SK-N-SH treated with all-trans-retinoic acid at 6 μM for 48 hours (cell line): ENCODE measurements around the gene SLAMF8.

Experiments
- ATAC-seq: fragments of 200-7000 bp; cut with Tn5 transposase; 3 replicates; pipeline ENCODE4 v1.9.1; 2020; ENCODE audit warnings: mild to moderate bottlenecking, moderate library complexity
- BACH2 ChIP-seq: fragments of 250-450 bp; sonication (Bioruptor Pico); IDR thresholded peaks from 2 replicates; pipeline ENCODE4 v1.9.0; 2021; ENCODE audit warnings: mild to moderate bottlenecking, borderline replicate concordance
- CREB5 ChIP-seq: fragments of 250-450 bp; sonication (Bioruptor Pico); IDR thresholded peaks from 2 replicates; pipeline ENCODE4 v1.5.1; 2020; ENCODE audit warnings: low read depth, mild to moderate bottlenecking, moderate library complexity
- CSDC2 ChIP-seq: fragments of 250-450 bp; sonication (Bioruptor Pico); IDR thresholded peaks from 2 replicates; pipeline ENCODE4 v1.5.0; 2020; ENCODE audit warnings: mild to moderate bottlenecking, moderate library complexity
- CSRNP3 ChIP-seq: fragments of 250-450 bp; sonication (Bioruptor Pico); IDR thresholded peaks from 2 replicates; pipeline ENCODE4 v1.5.1; 2021; ENCODE audit warnings: mild to moderate bottlenecking, moderate library complexity
- ESRRG ChIP-seq: fragments of 250-450 bp; sonication (Bioruptor Pico); IDR thresholded peaks from 2 replicates; pipeline ENCODE4 v1.6.1; 2021; ENCODE audit warnings: mild to moderate bottlenecking
- GLIS3 ChIP-seq: fragments of 250-450 bp; sonication (Bioruptor Pico); IDR thresholded peaks from 2 replicates; pipeline ENCODE4 v1.5.0; 2020; ENCODE audit warnings: mild to moderate bottlenecking, moderate library complexity
- ISL1 ChIP-seq: fragments of 250-450 bp; sonication (Bioruptor Pico); IDR thresholded peaks from 2 replicates; pipeline ENCODE4 v2.1.2; 2022; ENCODE audit warnings: mild to moderate bottlenecking, moderate library complexity
- OSR1 ChIP-seq: fragments of 250-450 bp; sonication (Bioruptor Pico); IDR thresholded peaks from 2 replicates; pipeline ENCODE4 v1.8.0; 2022; ENCODE audit warnings: moderate library complexity, mild to moderate bottlenecking, inconsistent platforms
- PATZ1 ChIP-seq: fragments of 250-450 bp; sonication (Bioruptor Pico); IDR thresholded peaks from 2 replicates; pipeline ENCODE4 v1.8.0; 2020; ENCODE audit warnings: mild to moderate bottlenecking, moderate library complexity, borderline replicate concordance
- POU6F1 ChIP-seq: fragments of 250-450 bp; sonication (Bioruptor Pico); IDR thresholded peaks from 2 replicates; pipeline ENCODE4 v1.8.0; 2021; ENCODE audit warnings: low read depth, mild to moderate bottlenecking, moderate library complexity, borderline replicate concordance
- PPARA ChIP-seq: fragments of 250-450 bp; sonication (Bioruptor Pico); IDR thresholded peaks from 2 replicates; pipeline ENCODE4 v1.5.0; 2020; ENCODE audit warnings: mild to moderate bottlenecking, borderline replicate concordance
- RARB ChIP-seq: fragments of 250-450 bp; sonication (Bioruptor Pico); IDR thresholded peaks from 2 replicates; pipeline ENCODE4 v1.8.0; 2021; ENCODE audit warnings: mild to moderate bottlenecking, moderate library complexity
- SNAI2 ChIP-seq: fragments of 250-450 bp; sonication (Bioruptor Pico); IDR thresholded peaks from 2 replicates; pipeline ENCODE4 v1.5.0; 2020; ENCODE audit warnings: mild to moderate bottlenecking, moderate library complexity
- TCF4 ChIP-seq: fragments of 250-450 bp; sonication (Bioruptor Pico); IDR thresholded peaks from 2 replicates; pipeline ENCODE4 v1.8.0; 2021; ENCODE audit warnings: mild to moderate bottlenecking, moderate library complexity, borderline replicate concordance
- TOX ChIP-seq: fragments of 250-450 bp; sonication (Bioruptor Pico); IDR thresholded peaks from 2 replicates; pipeline ENCODE4 v1.8.0; 2021; ENCODE audit warnings: mild to moderate bottlenecking, moderate library complexity, borderline replicate concordance
- TSHZ2 ChIP-seq: fragments of 250-450 bp; sonication (Bioruptor Pico); IDR thresholded peaks from 2 replicates; pipeline ENCODE4 v1.5.0; 2020; ENCODE audit warnings: mild to moderate bottlenecking, moderate library complexity
- ZC3H10 ChIP-seq: fragments of 250-450 bp; sonication (Bioruptor Pico); IDR thresholded peaks from 2 replicates; pipeline ENCODE4 v1.5.1; 2021; ENCODE audit warnings: mild to moderate bottlenecking, moderate library complexity
- ZFP3 ChIP-seq: fragments of 250-450 bp; sonication (Bioruptor Pico); IDR thresholded peaks from 2 replicates; pipeline ENCODE4 v1.5.0; 2020; ENCODE audit warnings: mild to moderate bottlenecking, moderate library complexity
- ZFP30 ChIP-seq: fragments of 450-650 bp; formaldehyde crosslinking; IDR thresholded peaks from 2 replicates; pipeline ENCODE4 v1.5.0; 2022; ENCODE audit warnings: mild to moderate bottlenecking, moderate library complexity
- ZNF565 ChIP-seq: fragments of 450-650 bp; formaldehyde crosslinking; conservative IDR thresholded peaks from 2 replicates; pipeline ENCODE4 v1.5.0; 2020; ENCODE audit warnings: low read depth, mild to moderate bottlenecking, moderate library complexity
- ZNF70 ChIP-seq: fragments of 450-650 bp; formaldehyde crosslinking; IDR thresholded peaks from 2 replicates; pipeline ENCODE4 v1.5.0; 2020; ENCODE audit warnings: mild to moderate bottlenecking, moderate library complexity
- ZNF8 ChIP-seq: fragments of 450-650 bp; formaldehyde crosslinking; IDR thresholded peaks from 2 replicates; pipeline ENCODE4 v1.5.0; 2020; ENCODE audit warnings: mild to moderate bottlenecking, moderate library complexity

The SLAMF8 gene

GRCh38 chr1:159867664-159868026 is 41.0 kb downstream of the SLAMF8 start:
- TF ChIP-seq GLIS3, result no peak
- no peak for TF ChIP-seq RARB (CRISPR knock-in tag)
- no peak for TF ChIP-seq ESRRG (CRISPR knock-in tag)
- no peak for TF ChIP-seq ZNF8 (CRISPR knock-in tag)
- TF ChIP-seq CSDC2, result no peak
- no peak for TF ChIP-seq ZNF565 (CRISPR knock-in tag)
- TF ChIP-seq CREB5, result no peak
- no peak for TF ChIP-seq CSRNP3
- TF ChIP-seq TSHZ2 (CRISPR knock-in tag), result no peak
- TF ChIP-seq POU6F1, result no peak
- ATAC-seq, result no peak

- ATAC-seq, result peak; percentile 46
- TF ChIP-seq SNAI2 (CRISPR knock-in tag) (no peak), ISL1 (no peak), TOX (CRISPR knock-in tag) (no peak), ZNF70 (no peak), PATZ1 (CRISPR knock-in tag) (no peak), TCF4 (CRISPR knock-in tag) (no peak), ZFP3 (CRISPR knock-in tag) (no peak), ESRRG (CRISPR knock-in tag) (no peak), BACH2 (CRISPR knock-in tag) (no peak), OSR1 (CRISPR knock-in tag) (no peak), CREB5 (no peak), TSHZ2 (CRISPR knock-in tag) (no peak), ZFP30 (CRISPR knock-in tag) (no peak), RARB (CRISPR knock-in tag) (no peak), ZC3H10 (no peak), PPARA (CRISPR knock-in tag) (no peak), ZNF565 (CRISPR knock-in tag) (no peak)
These were observed 42.1 kb downstream of the SLAMF8 start for GRCh38 chr1:159868766-159869165.
